Activated CD4-positive, alpha-beta memory T cell treated with anti-CD3 and anti-CD28 coated beads, Interleukin-2, amount 10 ng/mL, durations not matched to agents 7 days and 5 days (primary cell): ENCODE data around the gene CEP104. TPM values are rescaled to one million over a fixed set of nuclear protein-coding genes. Genes with fewer than 3 reads are reported as not detected.

ENCODE experiments used
- CTCF ChIA-PET: fragments of 350-600 bp; sonication (Branson Sonifier 250); formaldehyde crosslinking; loops from one replicate; lab custom pipeline; 2021; ENCODE audit warnings: antibody characterized with exemption, inconsistent platforms; lab: Charles Lee
- POLR2A ChIA-PET: fragments of 350-600 bp; sonication (Branson Sonifier 250); formaldehyde crosslinking; loops from one replicate; lab custom pipeline; 2021; ENCODE audit warnings: antibody characterized with exemption; lab: Charles Lee
- DNase-seq: peaks from one replicate; pipeline ENCODE4 v3.0.0-alpha.2; 2020
- H3K27ac Mint-ChIP-seq: one replicate; pipeline ENCODE4 v1.8.0; 2021; ENCODE audit warnings: mild to moderate bottlenecking, mixed read lengths
- H3K27me3 Mint-ChIP-seq: one replicate; pipeline ENCODE4 v1.8.0; 2021; ENCODE audit warnings: mixed read lengths
- H3K36me3 Mint-ChIP-seq: one replicate; pipeline ENCODE4 v1.8.0; 2021; ENCODE audit warnings: low read depth, mixed read lengths
- H3K4me1 Mint-ChIP-seq: one replicate; pipeline ENCODE4 v1.8.0; 2021; ENCODE audit warnings: mixed read lengths
- H3K4me3 Mint-ChIP-seq: one replicate; pipeline ENCODE4 v1.8.0; 2021; ENCODE audit warnings: mild to moderate bottlenecking, mixed read lengths
- H3K9me3 Mint-ChIP-seq: one replicate; pipeline ENCODE4 v1.8.0; 2021; ENCODE audit warnings: mixed read lengths
- total RNA-seq, 2 experiments: library from RNA; stranded (reverse); gene quantifications; one replicate each; pipeline ENCODE4 v1.2.3, GENCODE V29; 2021

The CEP104 gene
- total RNA-seq, result 10 to 100 TPM; 43.0 to 46.0 TPM

DNA sequence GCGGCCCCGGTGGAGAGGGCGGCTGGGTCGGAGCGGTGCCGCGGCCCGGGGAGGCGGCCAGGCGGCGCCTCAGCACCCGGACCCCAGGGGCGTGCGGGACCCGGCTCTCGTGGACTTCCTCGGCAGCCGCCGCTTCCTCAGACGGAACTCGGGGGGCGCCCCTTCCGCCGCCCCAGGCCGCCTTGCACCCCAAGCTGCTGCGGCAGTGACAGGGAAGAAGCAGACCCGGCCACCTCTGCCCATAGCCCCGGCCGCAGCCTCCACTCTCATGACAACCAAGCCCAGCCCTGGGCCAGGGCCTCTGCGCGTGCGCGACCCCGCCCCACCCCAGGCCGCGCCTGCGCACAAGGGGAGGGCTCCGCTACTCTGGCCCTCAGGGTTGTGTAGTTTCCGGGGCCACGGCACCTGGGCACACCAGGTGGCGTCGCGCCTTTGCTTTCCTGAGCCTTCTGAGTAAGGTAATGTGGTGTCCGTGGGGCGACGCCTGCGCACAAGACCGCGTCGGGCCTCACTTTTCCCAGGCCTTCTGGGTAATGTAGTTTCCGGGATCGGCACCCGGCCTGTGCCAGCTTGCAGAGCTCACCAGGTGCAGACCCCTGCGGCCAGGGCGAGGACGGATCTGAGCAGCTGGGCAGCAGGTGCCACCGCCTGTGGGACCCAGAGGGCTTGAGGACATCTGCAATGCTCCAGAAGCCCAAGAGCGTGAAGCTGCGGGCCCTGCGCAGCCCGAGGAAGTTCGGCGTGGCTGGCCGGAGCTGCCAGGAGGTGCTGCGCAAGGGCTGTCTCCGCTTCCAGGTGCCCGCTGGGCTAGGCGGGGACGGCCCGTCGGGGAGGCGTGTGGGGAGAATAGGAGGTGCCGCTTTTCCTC lies at the start of gene CEP104, which contains the start of gene DFFB:
TSS of gene CEP104 (minus strand) at position 289 of the 868 bp plus-strand sequence. CDS start 4,804 bp downstream, outside the sequence.
TSS of gene DFFB (plus strand) at position 554 of the 868 bp plus-strand sequence. CDS start at position 682, 128 bp downstream.
- peak within 1 kb of the TSS; percentile 84 for H3K4me3 Mint-ChIP-seq
- H3K27ac Mint-ChIP-seq, result peak within 1 kb of the TSS; percentile 72
- no peaks in the 10 kb centered on the region for H3K9me3 Mint-ChIP-seq
- ChIA-PET CTCF (interaction anchor here (0.7 to 2.2 kb wide), 9 partner anchors 20 to 366 kb away, joined by 3 to 17 read pairs (median 6); partner anchors contain the start of genes C1orf174 and LRRC47), POLR2A (interaction anchor here (1.0 to 2.5 kb wide), 8 partner anchors 26 to 61 kb away, joined by 3 to 21 read pairs (median 3); partner anchors contain the start of genes C1orf174 and LRRC47)
- peaks cover 5% of the 10 kb centered on the region for H3K36me3 Mint-ChIP-seq
- H3K4me1 Mint-ChIP-seq, result peaks cover 33% of the 10 kb centered on the region
- peak; percentile 97 for DNase-seq
- H3K27me3 Mint-ChIP-seq, result no peaks in the 10 kb centered on the region

DNA sequence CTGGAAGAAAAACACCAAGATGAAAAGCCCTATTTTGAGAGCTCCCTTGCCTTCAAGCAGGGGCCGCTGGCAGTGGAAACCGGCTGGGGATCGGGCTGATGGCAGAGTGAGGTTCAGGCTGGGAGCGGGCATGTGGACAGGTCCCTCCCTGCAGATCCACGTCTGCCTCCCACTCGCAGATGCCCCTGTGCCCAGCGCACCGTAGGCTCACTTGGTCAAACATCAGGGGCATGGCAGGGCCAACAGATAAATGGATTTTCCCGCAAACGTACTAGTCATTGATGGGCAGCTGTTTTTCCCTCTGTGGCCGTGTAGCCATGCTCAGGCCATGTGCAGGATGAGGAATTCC lies 49.6 kb upstream of the CEP104 start:
- H3K4me1 Mint-ChIP-seq, result peaks cover 34% of the 10 kb centered on the region
- no peak overlapping the region for H3K4me3 Mint-ChIP-seq
- H3K36me3 Mint-ChIP-seq, result no peaks in the 10 kb centered on the region
- no peaks in the 10 kb centered on the region for H3K9me3 Mint-ChIP-seq
- ChIA-PET POLR2A (interaction anchor here (1.6 kb wide), 1 partner anchor 50 kb away, joined by 3 read pairs; no protein-coding TSS in a partner anchor), CTCF (interaction anchor here (1.4 kb wide), 1 partner anchor 49 kb away, joined by 8 read pairs; the partner anchor contains the start of genes CEP104 and DFFB)
- H3K27me3 Mint-ChIP-seq, result no peaks in the 10 kb centered on the region
- no peak for DNase-seq
- no peak overlapping the region for H3K27ac Mint-ChIP-seq

DNA sequence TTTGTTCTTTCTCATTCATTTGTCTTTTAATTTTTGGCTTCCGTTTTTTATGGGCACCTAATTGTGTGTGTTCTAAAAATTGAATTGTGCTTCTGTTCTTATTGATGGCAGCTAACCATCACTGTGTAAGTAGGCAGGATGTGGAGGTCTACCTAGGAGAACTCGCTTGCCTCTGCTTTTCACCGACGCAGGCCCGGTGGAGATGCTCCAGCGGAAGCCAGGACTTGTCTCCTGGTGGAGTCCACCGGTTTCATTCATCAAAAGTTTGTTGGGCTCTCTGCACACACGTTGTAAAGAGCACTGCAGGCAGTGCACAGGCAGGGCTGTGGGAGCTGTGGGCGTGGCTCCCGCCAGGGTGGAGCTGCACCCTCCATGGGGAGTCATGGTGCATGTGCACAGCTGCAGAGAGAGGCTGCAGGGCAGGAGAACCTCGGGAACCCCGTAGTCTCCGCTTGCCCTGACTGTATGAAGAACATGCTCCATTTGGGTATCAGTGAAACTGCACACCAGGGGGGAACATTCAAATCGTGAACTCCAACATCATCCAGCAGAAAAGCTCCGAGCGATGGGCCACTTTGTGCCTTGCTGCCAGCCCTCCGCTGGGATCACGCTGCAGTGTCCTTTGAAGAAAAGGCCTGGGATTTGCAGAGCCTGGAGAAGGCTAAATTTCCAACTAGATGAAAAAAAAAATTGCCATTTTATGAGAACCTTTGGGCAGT lies 49.1 kb upstream of the CEP104 start:
- ChIA-PET CTCF (interaction anchor here (1.4 kb wide), 1 partner anchor 48 kb away, joined by 8 read pairs; the partner anchor contains the start of genes CEP104 and DFFB), POLR2A (interaction anchor here (1.6 kb wide), 1 partner anchor 50 kb away, joined by 3 read pairs; no protein-coding TSS in a partner anchor)
- Mint-ChIP-seq H3K36me3 (no peaks in the 10 kb centered on the region), H3K4me3 (no peak overlapping the region), H3K9me3 (no peaks in the 10 kb centered on the region), H3K27me3 (no peaks in the 10 kb centered on the region), H3K27ac (no peak overlapping the region), H3K4me1 (peaks cover 37% of the 10 kb centered on the region)
- no peak for DNase-seq

DNA sequence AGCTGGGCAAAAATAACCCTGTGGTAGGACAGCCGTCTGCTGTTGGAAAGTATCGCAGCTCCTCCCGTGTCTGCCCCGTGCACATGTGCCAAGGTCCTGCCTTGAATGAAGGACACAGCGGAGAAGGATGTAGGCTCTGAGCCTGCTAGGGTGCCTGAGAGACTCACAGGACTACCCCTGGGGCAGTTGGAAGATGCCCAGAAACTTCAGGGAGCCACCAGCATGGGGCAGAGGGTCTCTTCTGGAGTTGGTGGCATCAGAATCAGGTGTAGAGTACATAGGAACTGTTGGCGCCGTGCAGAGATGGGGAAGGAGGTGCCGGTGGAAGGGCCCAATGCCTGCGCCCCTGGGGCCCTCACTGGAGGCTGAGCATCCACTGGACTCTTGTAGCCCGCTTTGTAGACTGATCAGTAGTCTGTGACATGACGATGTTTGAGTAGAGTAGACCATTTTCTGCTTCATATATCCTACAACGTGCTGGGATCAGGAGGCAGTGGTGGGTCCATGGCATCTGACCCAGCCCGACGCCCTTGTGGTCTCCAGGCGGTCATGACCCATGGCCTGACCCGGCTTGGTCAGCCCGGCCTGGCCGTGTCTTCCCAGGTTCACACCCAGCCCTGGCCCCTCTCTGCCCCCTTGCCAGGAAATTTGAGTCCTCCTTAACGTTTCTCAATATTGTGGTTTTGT lies 48.4 kb upstream of the CEP104 start:
- H3K4me3 Mint-ChIP-seq, result no peak overlapping the region
- no peak overlapping the region for H3K27ac Mint-ChIP-seq
- DNase-seq, result no peak
- no peaks in the 10 kb centered on the region for H3K9me3 Mint-ChIP-seq
- no peaks in the 10 kb centered on the region for H3K27me3 Mint-ChIP-seq
- ChIA-PET POLR2A (no interaction called here), CTCF (no interaction called here)
- H3K4me1 Mint-ChIP-seq, result peaks cover 37% of the 10 kb centered on the region
- no peaks in the 10 kb centered on the region for H3K36me3 Mint-ChIP-seq

DNA sequence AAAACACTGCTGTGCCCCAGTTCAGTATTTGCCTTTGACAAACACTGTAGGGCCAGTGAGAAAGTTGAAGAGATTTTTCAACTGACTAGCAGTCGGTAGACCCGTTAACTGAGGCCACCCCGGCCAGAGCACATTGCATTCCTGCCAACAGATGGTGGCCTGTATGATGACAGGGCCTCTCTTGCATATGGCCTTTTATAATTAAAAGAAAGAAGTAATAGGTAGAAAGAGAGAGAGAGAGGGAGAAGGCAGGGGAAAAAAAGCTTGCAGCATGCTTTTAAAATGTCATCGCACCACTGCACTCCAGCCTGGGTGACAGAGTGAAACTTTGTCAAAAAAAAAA lies 47.8 kb upstream of the CEP104 start:
- POLR2A ChIA-PET, result no interaction called here
- Mint-ChIP-seq H3K36me3 (no peaks in the 10 kb centered on the region), H3K4me3 (no peak overlapping the region), H3K27ac (no peak overlapping the region), H3K9me3 (no peaks in the 10 kb centered on the region), H3K4me1 (peaks cover 39% of the 10 kb centered on the region), H3K27me3 (no peaks in the 10 kb centered on the region)
- DNase-seq, result no peak
- CTCF ChIA-PET, result no interaction called here

DNA sequence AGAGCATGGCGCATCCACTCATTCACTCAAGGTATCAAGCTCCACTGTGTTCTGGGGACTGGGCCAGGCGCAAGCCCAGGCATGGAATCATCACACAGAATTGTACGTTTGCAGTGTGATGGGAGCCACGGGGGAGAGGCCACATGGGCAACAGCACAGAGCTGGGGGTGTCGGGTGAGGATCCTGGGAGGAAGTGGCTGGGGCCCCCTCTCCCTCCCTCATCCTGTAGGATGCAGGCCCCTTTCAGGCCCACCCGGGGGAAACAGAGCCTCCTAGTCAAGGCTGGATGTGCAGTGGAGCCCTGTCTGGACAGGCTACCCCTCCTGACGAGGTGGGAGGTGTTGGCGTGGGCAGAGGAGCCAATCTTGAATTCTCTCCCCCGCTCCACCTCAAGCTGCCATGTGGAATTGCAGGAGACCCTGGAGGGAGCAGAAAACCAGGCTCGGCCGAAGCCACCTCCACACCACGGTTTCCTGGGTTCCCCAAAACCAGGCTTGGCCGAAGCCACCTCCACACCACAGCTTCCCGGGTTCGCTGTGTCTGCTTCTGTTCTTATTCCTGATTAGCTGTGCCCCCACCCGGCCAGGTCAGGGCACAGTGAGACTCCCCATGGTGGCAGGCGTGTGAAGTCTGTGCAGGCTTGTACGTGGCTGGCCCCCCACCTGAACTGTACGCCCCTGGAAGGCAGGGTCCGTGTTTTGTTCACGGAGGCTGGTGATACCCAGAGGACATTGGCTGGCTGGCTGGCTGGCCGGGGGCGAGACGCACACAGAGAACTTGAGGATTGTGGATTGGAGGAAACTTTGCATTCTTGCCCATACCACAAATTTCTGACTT lies 47.2 kb upstream of the CEP104 start:
- no peaks in the 10 kb centered on the region for H3K36me3 Mint-ChIP-seq

DNA sequence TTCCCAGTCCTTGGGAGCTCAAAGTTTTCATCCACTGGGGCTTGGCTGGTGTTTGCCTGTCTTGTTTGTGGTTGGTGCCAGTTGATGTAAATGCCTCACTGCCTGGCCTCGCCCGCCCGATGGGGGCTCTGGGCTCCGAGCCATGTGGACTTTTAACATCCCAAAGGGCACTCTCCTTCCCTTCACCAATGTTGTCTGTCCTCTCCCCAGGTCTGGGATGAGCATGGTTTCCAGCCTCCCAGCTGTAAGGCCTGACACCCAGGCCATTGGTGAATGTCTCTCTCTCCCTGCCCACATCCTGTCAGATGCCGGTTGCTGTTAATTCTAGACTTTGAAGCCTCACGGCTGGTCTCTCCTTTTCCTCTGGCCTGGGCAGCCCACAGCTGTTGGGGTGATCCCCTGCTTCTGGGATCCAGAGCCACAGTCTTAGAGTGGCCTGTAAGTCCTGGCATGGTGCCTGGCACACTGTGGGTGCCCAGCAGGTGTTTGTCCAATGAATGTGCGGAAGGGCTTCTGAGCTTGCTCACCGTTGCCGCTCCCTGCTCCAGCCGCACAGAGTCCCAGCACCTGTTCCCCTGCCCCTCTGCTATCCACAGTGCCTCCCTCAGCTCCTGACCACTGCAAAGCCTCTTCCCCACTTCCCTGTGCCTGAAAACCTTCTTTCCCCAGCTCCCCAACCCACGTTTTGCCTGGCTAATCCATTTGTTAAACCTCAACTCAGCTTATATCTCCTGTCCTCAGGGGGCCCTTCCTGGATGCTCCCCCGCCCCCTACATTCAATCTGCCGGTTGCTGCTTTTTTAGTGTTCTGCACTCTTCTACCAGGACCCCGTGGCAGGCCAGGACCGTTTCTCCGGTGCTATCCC lies 46.4 kb upstream of the CEP104 start:
- H3K27ac Mint-ChIP-seq, result peak overlapping the region; percentile 99
- no peaks in the 10 kb centered on the region for H3K27me3 Mint-ChIP-seq
- H3K4me1 Mint-ChIP-seq, result peaks cover 49% of the 10 kb centered on the region
- H3K4me3 Mint-ChIP-seq, result no peak overlapping the region
- ChIA-PET POLR2A (interaction anchor here (1.7 to 2.3 kb wide), 2 partner anchors 13 to 46 kb away, joined by 7 to 12 read pairs; partner anchors contain the start of genes CEP104 and DFFB), CTCF (interaction anchor here (1.0 to 2.8 kb wide), 4 partner anchors 9 to 127 kb away, joined by 3 to 9 read pairs (median 4); partner anchors contain the start of genes CEP104 and DFFB)
- no peaks in the 10 kb centered on the region for H3K9me3 Mint-ChIP-seq
- no peaks in the 10 kb centered on the region for H3K36me3 Mint-ChIP-seq
- peak; percentile 47 for DNase-seq

More for the DNA sequence above, 47.2 kb upstream of the CEP104 start:
- ChIA-PET CTCF (no interaction called here), POLR2A (interaction anchor here (2.3 kb wide), 1 partner anchor 47 kb away, joined by 12 read pairs; the partner anchor contains the start of genes CEP104 and DFFB)
- Mint-ChIP-seq H3K27me3 (no peaks in the 10 kb centered on the region), H3K4me1 (peaks cover 41% of the 10 kb centered on the region), H3K4me3 (no peak overlapping the region), H3K9me3 (no peaks in the 10 kb centered on the region), H3K27ac (peak overlapping the region; percentile 23)
- no peak for DNase-seq

DNA sequence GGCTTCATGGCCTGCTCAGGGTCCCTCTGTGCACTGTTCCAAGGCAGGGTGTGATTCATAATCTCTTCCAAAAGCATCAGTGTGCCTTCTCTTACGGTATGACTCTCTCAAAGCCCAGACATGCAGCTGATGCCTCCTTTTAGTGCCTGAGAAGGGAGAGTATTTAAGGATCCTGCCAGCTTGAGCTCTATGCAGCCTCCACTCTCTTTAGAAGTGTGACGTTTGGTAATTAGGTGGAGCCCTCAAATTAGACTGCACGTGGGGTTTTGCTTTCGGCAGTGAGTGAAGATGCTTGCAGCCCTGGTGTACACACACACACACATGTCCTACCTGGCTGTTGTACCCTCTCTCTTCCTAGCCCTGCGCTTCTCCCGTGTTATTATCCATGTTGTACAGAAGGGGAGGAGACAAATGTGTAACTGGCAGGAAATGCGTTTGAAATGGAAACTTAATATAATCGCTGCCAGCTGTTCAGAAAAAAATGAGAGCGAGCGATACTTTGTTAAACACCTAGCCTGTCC lies 45.6 kb upstream of the CEP104 start:
- Mint-ChIP-seq H3K9me3 (peaks cover 4% of the 10 kb centered on the region), H3K4me1 (peaks cover 56% of the 10 kb centered on the region), H3K36me3 (peaks cover 4% of the 10 kb centered on the region), H3K4me3 (peak overlapping the region; percentile 5), H3K27me3 (no peaks in the 10 kb centered on the region), H3K27ac (peak overlapping the region; percentile 99)
- DNase-seq, result peak; percentile 31
- CTCF ChIA-PET, result interaction anchor here (1.0 to 2.8 kb wide), 4 partner anchors 9 to 127 kb away, joined by 3 to 9 read pairs (median 4); partner anchors contain the start of genes CEP104 and DFFB
- POLR2A ChIA-PET, result interaction anchor here (1.7 to 2.3 kb wide), 2 partner anchors 12 to 45 kb away, joined by 7 to 12 read pairs; partner anchors contain the start of genes CEP104 and DFFB

DNA sequence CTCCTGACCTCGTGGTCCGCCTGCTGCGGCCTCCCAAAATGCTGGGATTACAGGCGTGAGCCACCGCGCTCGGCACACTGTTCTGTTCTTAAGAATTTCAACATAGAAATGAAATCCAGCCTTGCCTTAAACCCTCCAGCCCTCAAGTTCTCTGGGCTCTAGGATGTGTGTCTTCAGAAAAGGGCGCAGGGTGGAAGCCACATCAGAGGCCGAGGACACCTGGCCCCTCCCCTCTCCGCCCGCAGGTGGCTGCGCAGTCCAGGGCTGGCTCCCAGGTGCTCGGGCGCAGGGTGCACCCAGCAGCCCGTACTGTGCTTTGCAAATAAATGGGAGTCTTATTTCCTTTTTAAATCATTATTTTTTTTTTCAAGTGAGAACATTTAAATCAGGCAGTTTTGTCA lies 45.1 kb upstream of the CEP104 start:
- peaks cover 7% of the 10 kb centered on the region for H3K36me3 Mint-ChIP-seq
- CTCF ChIA-PET, result interaction anchor here (1.1 to 2.8 kb wide), 4 partner anchors 10 to 45 kb away, joined by 3 to 9 read pairs (median 4); partner anchors contain the start of genes CEP104 and DFFB
- H3K27me3 Mint-ChIP-seq, result no peaks in the 10 kb centered on the region
- DNase-seq, result peak; percentile 29
- peaks cover 56% of the 10 kb centered on the region for H3K4me1 Mint-ChIP-seq
- H3K9me3 Mint-ChIP-seq, result peaks cover 6% of the 10 kb centered on the region
- H3K4me3 Mint-ChIP-seq, result peak overlapping the region; percentile 94
- POLR2A ChIA-PET, result interaction anchor here (1.7 to 3.1 kb wide), 3 partner anchors 11 to 45 kb away, joined by 7 to 21 read pairs (median 12); partner anchors contain the start of genes CEP104 and DFFB
- H3K27ac Mint-ChIP-seq, result peak overlapping the region; percentile 99

DNA sequence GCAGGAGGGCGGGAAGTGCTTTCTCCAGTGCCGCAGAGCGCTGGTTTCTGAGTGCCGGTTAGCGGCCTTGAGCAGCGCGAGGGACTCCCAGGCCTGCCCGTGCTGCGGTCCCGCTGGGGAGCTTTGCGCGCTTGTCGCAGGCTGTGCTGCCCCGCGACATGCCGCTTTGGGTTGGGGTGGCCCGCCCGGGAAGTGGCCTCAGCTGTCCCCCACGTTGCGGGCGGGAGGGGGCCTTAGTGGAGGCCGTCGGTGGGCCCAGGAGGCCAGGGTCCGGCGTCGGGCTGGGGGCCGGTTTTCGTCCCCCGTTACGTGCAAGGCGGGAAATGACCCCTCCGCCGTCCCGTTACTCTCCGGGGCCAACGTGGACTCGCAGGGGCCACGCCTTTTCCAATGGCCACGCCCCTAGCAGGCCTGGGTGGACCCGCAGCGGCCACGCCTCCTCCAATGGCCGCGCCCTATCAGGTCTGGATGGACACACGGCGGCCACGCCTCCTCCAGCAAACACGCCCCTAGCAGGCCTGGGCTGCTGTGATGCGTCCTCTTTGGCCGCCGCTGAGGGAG lies 44.0 kb upstream of the CEP104 start:
- peak; percentile 92 for DNase-seq
- H3K4me3 Mint-ChIP-seq, result peak overlapping the region; percentile 94
- ChIA-PET CTCF (interaction anchor here (1.1 to 2.8 kb wide), 4 partner anchors 10 to 281 kb away, joined by 3 to 9 read pairs (median 4); partner anchors contain the start of genes CEP104 and DFFB), POLR2A (interaction anchor here (1.2 to 3.2 kb wide), 5 partner anchors 10 to 105 kb away, joined by 5 to 21 read pairs (median 12); partner anchors contain the start of genes CEP104, DFFB and LRRC47)
- no peaks in the 10 kb centered on the region for H3K27me3 Mint-ChIP-seq
- H3K9me3 Mint-ChIP-seq, result peaks cover 6% of the 10 kb centered on the region
- H3K36me3 Mint-ChIP-seq, result peaks cover 15% of the 10 kb centered on the region
- peak overlapping the region; percentile 99 for H3K27ac Mint-ChIP-seq
- H3K4me1 Mint-ChIP-seq, result peaks cover 54% of the 10 kb centered on the region
